Ramos (cell line): Measurements from ENCODE around the gene FAM43A.

Source experiments
- in situ Hi-C: fragments of 300-500 bp; cut with MboI; formaldehyde crosslinking; loops from one replicate; pipeline ENCODE4 v1.14.3; 2022; ENCODE audit warnings: low sequenced_read_pairs; ENCODE audit not compliant: unreplicated experiment

Gene FAM43A, protein sequence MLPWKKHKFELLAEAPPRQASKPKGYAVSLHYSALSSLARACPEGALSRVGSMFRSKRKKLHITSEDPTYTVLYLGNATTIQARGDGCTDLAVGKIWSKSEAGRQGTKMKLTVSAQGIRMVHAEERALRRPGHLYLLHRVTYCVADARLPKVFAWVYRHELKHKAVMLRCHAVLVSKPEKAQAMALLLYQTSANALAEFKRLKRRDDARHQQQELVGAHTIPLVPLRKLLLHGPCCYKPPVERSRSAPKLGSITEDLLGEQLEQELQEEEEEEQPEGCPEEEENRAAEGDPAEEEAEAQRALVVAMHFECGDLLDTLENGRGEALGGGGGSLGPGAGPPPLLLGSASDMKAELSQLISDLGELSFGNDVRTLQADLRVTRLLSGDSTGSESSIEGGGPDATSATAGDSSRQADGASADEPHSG

DNA sequence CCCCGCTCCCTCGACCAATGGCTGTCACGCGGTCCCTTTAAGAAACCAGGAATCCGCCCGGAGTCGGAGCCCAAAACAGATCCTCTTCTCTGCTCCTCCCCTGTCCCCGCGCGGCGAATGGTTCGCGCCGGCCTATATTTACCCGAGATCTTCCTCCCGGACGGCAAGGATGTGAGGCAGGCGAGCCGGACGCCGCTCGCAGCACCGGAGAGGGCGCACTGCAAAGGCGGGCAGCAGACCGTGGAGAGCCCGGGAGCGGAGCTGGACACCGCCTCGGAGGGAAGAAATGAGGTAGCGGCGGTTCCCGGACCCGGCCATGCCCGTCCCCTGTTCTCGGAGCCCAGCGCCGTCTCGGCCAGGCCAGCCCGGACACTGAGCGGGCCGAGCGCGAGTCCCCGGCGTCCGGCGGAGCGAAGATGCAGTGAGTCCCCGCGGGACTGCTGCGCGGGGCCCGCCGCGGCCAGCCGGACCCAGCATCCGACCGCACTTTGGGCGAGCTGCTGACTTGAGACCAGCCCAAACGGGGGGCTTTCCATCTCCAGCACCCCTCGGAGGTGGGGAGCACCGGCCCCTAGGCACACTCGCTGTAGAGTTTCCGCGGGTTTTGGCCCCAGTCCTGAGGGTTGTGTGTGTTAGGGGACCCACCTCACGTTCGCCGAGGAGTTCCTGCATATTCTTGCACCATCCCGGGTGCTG, at the start of gene FAM43A:
Gene FAM43A, plus strand, starts transcription at position 166 of the 696 bp plus-strand sequence. CDS start 944 bp downstream, outside the sequence.
- in situ Hi-C loops: loop anchor here (5.0 kb wide), 2 partner anchors 431 to 581 kb away; no protein-coding TSS in a partner anchor

DNA sequence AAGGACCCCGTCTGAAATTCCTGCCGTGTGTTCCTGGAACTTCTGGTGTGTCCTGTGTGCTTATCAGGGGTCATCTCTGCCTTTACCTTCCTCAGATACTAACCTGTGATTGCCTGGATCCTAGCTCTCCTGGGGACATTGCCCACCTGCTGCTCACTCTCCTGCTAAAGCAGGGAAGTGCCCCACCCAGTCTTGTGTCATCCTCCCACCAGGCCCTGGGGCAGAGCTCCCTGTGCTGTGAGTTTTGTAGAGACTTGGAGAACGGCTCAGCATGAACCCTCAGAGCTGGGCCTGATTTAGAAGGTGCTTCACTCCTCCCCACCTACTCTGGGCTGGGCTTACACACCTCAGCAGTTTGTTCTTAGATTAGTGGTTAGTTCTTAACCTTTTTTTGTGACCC, 48.6 kb upstream of the FAM43A start:
- in situ Hi-C loops: no loop called here

DNA sequence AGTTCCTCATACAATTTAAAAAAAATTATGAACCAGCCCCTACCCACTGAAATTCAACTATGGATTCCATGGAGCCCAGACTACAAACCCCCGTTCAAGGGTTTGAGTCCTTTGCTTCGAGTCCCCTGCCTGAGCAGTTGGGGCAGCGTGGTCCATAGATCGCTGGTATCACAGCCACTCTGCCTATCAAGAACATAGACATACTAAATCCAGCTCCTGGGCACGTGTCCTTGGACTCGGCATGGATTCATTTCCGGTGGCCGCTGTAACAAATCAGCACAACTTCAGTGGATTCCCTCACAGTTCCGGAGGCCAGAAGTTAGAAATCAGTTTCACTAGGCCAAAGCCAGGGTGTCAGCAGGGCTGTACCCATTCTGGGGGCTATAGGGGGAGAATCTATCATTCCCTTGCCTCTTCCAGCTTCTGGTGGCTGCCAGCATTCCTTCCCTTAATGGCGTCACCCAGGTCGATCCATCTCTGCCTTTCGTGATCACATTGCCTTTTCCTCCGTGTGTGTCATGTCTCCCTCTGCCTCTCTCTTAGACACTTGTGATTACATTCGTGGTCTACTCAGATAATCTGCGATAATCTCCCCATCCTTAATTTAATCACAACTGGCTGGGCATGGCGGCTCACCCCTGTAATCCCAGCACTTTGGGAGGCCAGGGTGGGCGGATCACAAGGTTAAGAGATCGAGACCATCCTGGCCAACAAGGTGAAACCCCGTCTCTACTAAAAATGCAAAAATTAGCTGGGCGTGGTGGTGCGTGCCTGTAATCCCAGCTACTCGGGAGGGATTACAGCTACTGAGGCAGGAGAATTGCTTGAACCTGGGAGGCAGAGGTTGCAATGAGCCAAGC, 47.9 kb upstream of the FAM43A start:
- in situ Hi-C loops: no loop called here

DNA sequence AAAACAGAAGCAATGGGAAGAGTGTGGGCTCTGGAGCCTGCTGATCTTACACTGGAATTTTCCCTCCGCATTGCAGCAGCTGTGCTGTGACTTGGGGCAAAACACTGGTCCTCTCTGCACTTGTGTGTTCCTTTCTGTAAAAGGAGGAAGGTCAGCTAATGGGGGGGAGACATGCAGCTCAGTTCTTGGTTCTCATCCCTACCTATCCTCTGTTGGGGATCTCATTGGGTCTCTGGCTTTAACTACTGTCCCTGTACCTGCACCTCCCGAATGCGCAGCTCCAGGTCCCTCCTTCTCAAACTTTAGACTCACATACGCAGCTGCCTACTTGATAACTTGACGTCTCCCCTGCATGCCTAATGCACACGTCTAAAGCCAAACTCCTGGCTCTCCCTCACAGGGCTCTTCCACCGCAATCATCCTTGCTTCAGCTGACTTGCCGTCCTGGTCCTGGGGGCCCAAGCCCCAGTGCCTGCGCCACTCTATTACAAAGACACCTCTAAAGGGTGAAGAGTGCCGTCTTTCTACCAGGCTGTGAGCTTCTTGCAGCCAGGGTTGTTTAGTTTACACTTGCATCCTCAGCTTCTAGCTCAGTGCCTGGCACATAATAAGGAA, 46.6 kb upstream of the FAM43A start:
- in situ Hi-C loops: no loop called here

DNA sequence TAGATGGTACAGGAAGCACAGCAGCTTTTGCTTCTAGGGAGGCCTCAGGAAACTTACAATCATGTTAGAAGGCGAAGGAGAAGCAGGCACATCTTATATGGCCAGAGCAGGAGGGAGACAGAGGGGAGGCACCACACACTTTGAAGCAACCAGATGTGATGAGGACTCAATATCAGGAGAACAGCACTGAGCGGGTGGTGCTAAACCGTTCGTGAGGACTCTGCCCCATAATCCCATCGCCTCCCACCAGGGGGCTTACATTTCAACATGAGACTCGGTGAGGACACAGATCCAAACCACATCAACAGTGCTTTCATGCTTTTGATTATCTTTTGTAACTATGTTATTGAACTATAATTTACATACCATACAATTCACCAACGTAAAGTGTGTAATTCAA, 44.9 kb upstream of the FAM43A start:
- in situ Hi-C loops: no loop called here

DNA sequence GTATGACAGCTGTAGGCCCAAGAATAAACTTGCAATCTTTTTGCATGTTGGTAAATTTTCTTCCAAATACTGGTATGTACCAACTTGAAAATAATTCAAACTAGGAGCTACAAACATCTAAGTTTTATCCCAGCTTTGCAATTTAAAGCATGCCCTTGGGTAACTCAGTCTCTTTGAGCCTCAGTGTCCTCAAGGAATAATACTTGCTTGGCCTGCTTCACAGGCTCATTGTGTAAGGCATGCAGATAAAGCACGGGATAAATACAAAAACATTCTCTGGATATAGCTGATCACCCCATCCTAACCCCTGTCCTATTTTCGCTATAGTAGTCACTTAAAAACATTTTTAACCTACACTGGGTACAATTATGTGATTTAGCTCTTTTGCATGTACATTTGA, 42.9 kb upstream of the FAM43A start:
- in situ Hi-C loops: no loop called here

DNA sequence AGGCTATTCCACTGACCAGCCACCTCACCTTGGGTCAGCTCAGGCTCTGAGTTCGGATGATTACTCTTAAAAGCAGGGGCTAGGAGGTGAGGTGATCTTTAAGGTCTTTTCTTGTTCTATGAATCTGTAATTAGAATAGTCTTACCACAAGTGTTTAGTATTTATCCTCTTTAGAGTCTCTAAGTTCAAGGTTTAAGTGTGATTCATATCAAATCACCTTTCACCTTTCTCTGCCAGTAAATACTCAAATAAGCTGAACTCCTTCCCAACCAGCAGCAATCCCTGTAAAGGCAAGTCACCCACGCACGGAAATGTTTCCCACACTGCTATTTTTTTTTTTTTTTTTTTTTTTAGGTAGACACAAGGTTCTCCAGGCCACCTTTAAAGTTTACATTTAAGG, 37.9 kb upstream of the FAM43A start:
- in situ Hi-C loops: no loop called here

DNA sequence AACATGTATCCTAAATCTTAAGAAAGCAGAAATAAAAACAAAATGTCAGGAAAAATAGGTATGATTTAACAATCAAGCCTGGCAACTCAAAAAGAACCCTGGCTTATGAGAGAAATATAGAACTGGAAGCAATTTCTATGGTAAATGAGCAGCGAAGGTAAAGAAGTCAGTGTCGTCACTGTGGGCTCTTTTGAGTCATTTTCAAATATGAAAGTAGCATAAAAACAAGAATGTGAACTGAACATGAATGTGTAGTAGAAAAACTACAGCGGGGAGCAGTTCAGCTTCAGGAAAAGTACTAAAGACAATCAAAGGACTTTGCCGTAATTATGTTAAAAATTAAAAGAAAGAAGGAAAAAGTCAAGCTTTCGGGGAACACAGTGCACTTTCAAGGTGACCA, 31.2 kb upstream of the FAM43A start:
- in situ Hi-C loops: no loop called here

DNA sequence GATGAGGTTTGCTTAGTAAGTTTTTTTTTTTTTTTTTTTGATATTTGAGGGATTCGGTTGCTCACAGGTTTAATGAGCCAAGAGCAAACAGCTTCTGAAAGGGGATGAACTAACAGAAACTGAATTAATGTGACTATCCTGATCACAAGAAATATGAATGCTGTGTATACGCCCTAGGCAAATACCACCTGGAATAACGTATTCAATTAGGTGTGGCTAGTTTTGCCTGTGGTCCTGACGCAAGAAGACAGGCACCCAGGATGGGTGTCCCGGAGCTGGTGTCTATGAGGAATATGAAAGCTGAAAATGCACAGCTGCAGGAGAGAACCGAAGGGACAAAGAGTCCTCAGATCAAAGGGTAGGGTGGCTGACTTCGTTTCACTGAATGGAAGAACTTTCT, 28.2 kb upstream of the FAM43A start:
- in situ Hi-C loops: no loop called here

DNA sequence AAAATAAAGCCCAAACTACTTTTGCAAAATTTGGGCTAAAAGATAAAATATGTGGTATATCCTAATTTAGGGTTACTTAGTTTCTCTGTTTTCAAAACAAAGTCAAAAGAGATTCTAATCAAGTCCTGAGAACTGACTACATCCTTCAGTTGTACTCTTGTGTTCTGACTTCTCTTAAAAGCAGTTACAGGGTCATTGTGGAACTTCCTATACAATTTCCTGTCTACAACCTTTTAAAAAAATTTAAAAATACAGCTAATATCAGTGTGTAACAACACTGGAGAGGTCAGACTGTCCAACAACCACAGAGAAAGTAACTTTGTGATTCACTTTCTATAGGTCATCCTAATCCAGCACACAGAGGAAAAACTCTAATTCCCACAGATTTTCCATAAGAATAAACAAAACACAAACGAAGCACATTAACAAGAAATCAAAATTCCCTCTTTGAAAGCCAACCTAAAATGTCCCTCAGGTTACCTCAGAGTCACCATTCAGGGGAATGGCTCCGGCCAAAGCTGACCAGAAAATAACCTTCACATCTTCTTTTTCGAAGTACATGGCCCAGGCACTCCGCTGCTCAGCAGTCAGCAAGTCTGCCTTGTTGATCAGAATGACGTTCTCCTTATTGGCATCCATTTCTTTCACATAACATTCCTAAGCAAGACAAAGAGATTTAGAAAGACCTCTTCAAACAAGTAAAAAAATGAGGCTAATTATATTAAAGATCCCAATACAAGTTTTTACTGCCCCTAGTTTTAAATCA, 27.0 kb upstream of the FAM43A start:
- in situ Hi-C loops: no loop called here

DNA sequence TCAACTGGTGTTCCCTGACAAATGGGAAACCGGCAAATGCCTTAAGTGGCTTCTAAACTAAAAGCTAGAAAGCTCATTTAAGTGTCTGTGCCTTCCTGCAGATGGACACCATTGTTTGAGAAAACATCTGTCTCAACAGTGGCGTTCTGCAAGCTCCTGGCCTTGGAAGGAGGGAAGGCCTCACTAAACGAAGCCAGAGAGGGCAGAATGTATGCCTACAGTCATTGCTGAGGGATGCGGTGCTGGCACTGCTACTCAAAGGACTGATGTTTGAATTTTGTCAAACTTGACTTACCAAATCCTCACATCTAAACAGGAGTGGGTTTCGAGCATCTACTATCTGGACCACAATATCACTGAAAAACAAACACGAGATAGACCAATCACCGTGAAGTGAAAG, 25.9 kb upstream of the FAM43A start:
- in situ Hi-C loops: no loop called here

DNA sequence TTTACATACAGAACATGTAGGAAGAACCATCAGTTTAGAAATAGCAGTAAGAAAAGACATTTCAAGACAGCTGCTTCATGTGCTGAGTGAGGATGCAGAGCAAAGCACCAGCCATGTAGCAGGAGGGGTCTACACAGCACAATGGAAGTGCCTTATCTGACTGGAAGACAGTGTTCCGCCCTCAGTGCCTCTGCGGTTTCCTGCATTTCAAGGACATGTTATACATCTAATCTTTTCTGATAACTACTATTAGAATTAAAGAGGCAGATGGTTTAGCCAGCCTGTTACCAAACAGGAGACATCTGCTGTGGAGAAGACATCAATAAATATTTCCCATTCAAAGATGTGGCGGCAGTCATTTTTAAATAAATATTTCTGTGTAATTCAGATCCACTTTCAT, 24.3 kb upstream of the FAM43A start:
- in situ Hi-C loops: no loop called here

DNA sequence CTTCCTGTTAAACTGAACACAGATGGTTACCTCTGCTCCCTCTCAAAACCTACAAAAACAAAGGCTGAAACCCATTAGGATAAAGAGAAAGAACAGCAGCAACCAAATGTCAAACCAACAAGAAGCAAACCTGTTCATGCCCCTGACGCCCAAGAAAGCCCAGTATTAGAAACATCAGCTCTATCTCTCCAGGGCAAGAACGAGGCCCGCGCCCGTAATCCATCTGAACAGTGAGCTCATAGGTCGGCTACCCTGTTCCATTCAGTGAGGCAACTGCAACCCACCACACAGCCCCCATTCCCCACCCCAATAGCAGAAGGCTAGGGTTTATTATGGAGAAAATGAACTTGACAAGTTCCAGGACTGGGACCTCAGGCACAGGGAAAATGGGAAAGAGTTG, 23.7 kb upstream of the FAM43A start:
- in situ Hi-C loops: no loop called here

DNA sequence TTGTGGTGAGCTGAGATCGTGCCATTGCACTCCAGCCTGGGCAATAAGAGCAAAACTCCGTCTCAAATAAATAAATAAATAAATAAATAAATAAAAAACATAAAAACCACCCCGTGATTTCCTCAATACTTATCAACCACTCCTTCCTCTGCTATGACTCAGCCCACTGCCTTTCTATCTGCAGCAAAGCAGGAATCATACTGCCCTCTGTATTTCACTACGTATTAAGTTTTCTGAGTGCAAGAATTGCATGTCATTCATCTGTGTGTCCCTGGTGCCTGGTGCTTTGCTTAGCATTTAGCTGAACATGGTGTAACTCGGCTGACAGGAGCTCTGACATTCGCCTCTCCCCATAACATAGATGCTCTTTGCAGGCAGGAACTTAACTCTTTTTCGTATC, 20.8 kb upstream of the FAM43A start:
- in situ Hi-C loops: no loop called here

DNA sequence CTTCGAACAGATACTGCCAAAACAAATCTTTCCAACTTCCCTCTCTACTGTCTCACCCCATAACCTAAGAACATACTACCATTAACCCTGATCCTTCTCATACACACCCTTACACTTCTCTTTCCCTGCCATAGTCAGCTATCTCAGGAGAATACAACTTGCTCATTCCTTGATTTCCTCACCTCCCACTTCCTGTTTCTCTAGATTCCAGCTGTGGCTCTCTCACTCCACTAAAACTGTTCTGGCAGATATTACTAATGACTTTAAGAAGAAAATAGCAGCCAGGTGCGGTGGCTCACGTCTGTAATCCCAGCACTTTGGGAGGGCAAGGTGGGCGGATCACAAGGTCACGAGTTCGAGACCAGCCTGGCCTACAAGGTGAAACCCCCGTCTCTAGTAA, 18.3 kb upstream of the FAM43A start:
- in situ Hi-C loops: no loop called here

DNA sequence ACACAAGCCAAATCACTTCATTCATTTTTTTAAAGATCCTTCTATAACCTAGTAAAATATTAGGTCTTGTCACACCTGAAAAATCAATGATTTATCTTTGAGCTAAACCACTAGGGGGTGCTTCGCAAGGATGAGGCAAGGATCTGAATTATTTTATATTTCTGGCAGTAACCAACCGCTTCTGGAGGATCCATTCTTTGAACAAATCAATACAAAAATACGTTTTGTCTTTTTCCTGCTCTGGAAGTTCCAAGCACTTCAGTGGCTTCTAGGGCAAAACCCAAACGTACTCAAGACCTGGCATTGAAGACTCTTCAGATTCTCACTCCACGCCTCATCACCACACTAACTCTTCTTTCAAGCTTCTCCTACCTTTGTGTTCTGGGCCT, 14.2 kb upstream of the FAM43A start:
- in situ Hi-C loops: loop anchor here (10.0 kb wide), 1 partner anchor 853 kb away; no protein-coding TSS in a partner anchor

DNA sequence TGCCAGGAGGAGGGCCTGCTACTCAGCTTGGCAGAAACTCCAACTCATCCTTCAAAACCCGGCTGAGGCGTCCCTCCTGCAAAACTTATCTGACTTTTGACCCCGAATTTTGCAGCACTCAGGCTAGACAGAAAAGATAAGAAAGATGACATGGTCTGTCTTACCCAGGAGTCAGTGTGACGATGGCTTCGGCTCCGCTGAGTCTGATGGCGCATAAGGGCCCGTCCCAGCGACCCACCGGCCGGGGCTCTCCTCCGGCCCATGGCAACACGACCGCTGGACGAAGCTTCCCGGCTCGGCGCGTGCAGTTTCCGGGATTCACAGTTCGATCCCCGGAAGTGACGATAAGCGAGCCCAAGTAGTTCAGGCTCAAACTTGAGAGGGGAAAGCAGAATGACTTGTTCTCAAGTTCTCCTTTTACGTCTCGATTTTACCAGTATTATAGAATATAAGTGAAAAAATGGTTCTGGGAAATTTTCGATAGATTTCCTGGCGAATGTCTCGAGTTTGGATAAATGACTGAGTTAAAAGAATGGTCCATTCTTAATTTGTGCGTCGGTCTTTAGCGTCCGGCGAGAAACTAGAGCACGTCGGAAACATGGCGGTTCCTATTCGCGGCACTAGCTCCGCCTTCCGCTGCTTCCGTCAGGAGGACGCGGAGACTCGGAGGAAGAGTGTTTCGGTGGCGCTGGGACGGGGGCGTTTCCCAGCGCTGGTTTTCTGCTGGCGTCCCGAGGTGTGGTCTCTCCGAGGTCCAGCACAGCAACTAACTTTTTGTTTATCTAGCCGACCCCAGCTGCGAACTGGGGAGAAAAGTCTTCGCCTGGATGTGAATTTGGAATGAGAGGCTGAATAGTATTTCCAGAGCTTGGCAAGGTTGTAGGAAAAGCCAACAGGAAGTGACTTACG, 13.5 kb upstream of the FAM43A start, which contains the start of gene LSG1:
Gene LSG1, minus strand, starts transcription at position 292 of the 909 bp plus-strand sequence. Its CDS starts 29 bp downstream, at position 263.
- in situ Hi-C loops: loop anchor here (10.0 kb wide), 1 partner anchor 853 kb away; no protein-coding TSS in a partner anchor

DNA sequence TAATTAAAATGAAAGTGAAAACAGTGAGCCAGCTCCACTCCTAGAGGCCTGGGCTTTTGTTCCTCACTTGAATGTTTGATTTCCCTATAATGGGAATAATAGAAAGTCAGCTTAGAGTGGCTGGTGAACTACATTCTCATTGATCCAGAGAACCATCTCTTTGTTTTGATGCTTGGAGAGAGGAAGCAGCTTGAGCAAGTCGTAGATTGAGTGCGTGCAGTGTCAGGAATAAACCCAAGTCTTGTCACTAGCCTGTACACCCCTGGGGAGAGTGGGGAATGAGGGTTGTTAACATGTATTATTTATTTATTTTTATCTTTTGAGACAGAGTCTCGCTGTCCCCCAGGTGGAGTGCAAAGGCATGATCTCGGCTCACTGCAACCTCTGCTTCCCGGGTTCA, 12.8 kb upstream of the FAM43A start:
- in situ Hi-C loops: loop anchor here (10.0 kb wide), 1 partner anchor 852 kb away; no protein-coding TSS in a partner anchor
